WTC11 (cell line): ENCODE measurements around the gene SND1. TPM values are rescaled to one million over a fixed set of nuclear protein-coding genes. Genes with fewer than 3 reads are reported as not detected.

ENCODE experiments used
- ATAC-seq: fragments of 200-7000 bp; cut with Tn5 transposase; 2 replicates; pipeline ENCODE4 v1.10.0; 2021; ENCODE audit warnings: mild to moderate bottlenecking, moderate library complexity
- CTCF ChIA-PET: fragments of 300-600 bp; sonication (Branson Sonifier 250); formaldehyde crosslinking; loops from one replicate; lab custom pipeline; 2021; ENCODE audit warnings: antibody characterized with exemption; lab: Charles Lee
- POLR2A ChIA-PET: fragments of 350-600 bp; sonication (Branson Sonifier 250); formaldehyde crosslinking; loops from one replicate; lab custom pipeline; 2021; ENCODE audit warnings: antibody characterized with exemption; lab: Charles Lee
- DNase-seq: peaks from one replicate; pipeline ENCODE4 v3.0.0; 2021; ENCODE audit warnings: low spot score
- H3K27ac Mint-ChIP-seq: 2 replicates; pipeline ENCODE4 v1.8.0; 2021; ENCODE audit warnings: mixed read lengths
- H3K27me3 Mint-ChIP-seq: 2 replicates; pipeline ENCODE4 v1.8.0; 2021; ENCODE audit warnings: low read depth, mild to moderate bottlenecking, moderate library complexity, mixed read lengths
- H3K36me3 Mint-ChIP-seq: 2 replicates; pipeline ENCODE4 v1.8.0; 2021; ENCODE audit warnings: mixed read lengths
- H3K4me1 Mint-ChIP-seq: 2 replicates; pipeline ENCODE4 v1.8.0; 2022; ENCODE audit warnings: mixed read lengths
- H3K4me3 Mint-ChIP-seq: 2 replicates; pipeline ENCODE4 v1.8.0; 2021; ENCODE audit warnings: mild to moderate bottlenecking, moderate library complexity, mixed read lengths
- H3K9me3 Mint-ChIP-seq: 2 replicates; pipeline ENCODE4 v1.8.0; 2021; ENCODE audit warnings: mixed read lengths
- CBFB ChIP-seq: sonication (generic); formaldehyde crosslinking; IDR thresholded peaks from 2 replicates; pipeline ENCODE4 v1.8.1; 2022; ENCODE audit warnings: mild to moderate bottlenecking, low read depth, missing genetic modification reagents
- CREB1 ChIP-seq: sonication (generic); formaldehyde crosslinking; IDR thresholded peaks from 2 replicates; pipeline ENCODE4 v1.8.0; 2023; ENCODE audit warnings: mild to moderate bottlenecking, missing genetic modification reagents
- FOXJ3 ChIP-seq: sonication (generic); formaldehyde crosslinking; IDR thresholded peaks from 2 replicates; pipeline ENCODE4 v1.9.0; 2021; ENCODE audit warnings: missing genetic modification reagents, mild to moderate bottlenecking, borderline replicate concordance
- KAT7 ChIP-seq: sonication (generic); formaldehyde crosslinking; IDR thresholded peaks from 2 replicates; pipeline ENCODE4 v1.8.1; 2023; ENCODE audit warnings: missing genetic modification reagents, mild to moderate bottlenecking, borderline replicate concordance
- MXD4 ChIP-seq: fragments of 250-450 bp; sonication (Bioruptor Pico); IDR thresholded peaks from 2 replicates; pipeline ENCODE4 v1.8.0; 2021; ENCODE audit warnings: mild to moderate bottlenecking, moderate library complexity, borderline replicate concordance
- NFATC4 ChIP-seq: fragments of 250-450 bp; sonication (Bioruptor Pico); IDR thresholded peaks from 2 replicates; pipeline ENCODE4 v1.9.0; 2021; ENCODE audit warnings: mild to moderate bottlenecking
- PRRX2 ChIP-seq: fragments of 250-450 bp; sonication (Bioruptor Pico); IDR thresholded peaks from 2 replicates; pipeline ENCODE4 v1.8.0; 2021; ENCODE audit warnings: mild to moderate bottlenecking
- SMAD3 ChIP-seq: sonication (generic); formaldehyde crosslinking; IDR thresholded peaks from 2 replicates; pipeline ENCODE4 v1.8.0; 2022; ENCODE audit warnings: missing genetic modification reagents, mild to moderate bottlenecking, borderline replicate concordance
- TCF7 ChIP-seq: sonication (generic); formaldehyde crosslinking; IDR thresholded peaks from 2 replicates; pipeline ENCODE4 v1.8.0; 2022; ENCODE audit warnings: mild to moderate bottlenecking, low read depth, missing genetic modification reagents, moderate library complexity
- TEAD1 ChIP-seq: sonication (generic); formaldehyde crosslinking; IDR thresholded peaks from 2 replicates; pipeline ENCODE4 v1.8.0; 2022; ENCODE audit warnings: mild to moderate bottlenecking, missing genetic modification reagents
- TP53 ChIP-seq: sonication (generic); formaldehyde crosslinking; IDR thresholded peaks from 2 replicates; pipeline ENCODE4 v1.8.1; 2023; ENCODE audit warnings: mild to moderate bottlenecking, missing genetic modification reagents
- ZNF263 ChIP-seq: sonication (generic); formaldehyde crosslinking; IDR thresholded peaks from 2 replicates; pipeline ENCODE4 v1.8.1; 2022; ENCODE audit warnings: low read depth, mild to moderate bottlenecking, moderate library complexity, missing genetic modification reagents
- ZNF396 ChIP-seq: fragments of 250-450 bp; sonication (Bioruptor Pico); IDR thresholded peaks from 2 replicates; pipeline ENCODE4 v1.8.0; 2021; ENCODE audit warnings: mild to moderate bottlenecking, moderate library complexity, borderline replicate concordance
- ZNF671 ChIP-seq: fragments of 250-450 bp; sonication (Bioruptor Pico); IDR thresholded peaks from 2 replicates; pipeline ENCODE4 v1.8.0; 2021; ENCODE audit warnings: mild to moderate bottlenecking
- total RNA-seq: library from RNA; stranded (reverse); gene quantifications from 3 replicates; pipeline ENCODE4 v1.2.3, GENCODE V29; 2021
- TF ChIP-seq, protein P1 (sequence below): sonication (generic); formaldehyde crosslinking; IDR thresholded peaks from 2 replicates; pipeline ENCODE4 v1.8.1; 2022; ENCODE audit warnings: low read depth, missing genetic modification reagents, borderline replicate concordance
- TF ChIP-seq, protein P2 (sequence below): sonication (generic); formaldehyde crosslinking; IDR thresholded peaks from 2 replicates; pipeline ENCODE4 v1.8.1; 2023; ENCODE audit warnings: mild to moderate bottlenecking, missing genetic modification reagents
- TF ChIP-seq, protein P3 (sequence below): sonication (generic); formaldehyde crosslinking; IDR thresholded peaks from 2 replicates; pipeline ENCODE4 v1.8.0; 2022; ENCODE audit warnings: missing genetic modification reagents
- TF ChIP-seq, protein P4 (sequence below): sonication (generic); formaldehyde crosslinking; IDR thresholded peaks from 2 replicates; pipeline ENCODE4 v1.8.0; 2023; ENCODE audit warnings: missing genetic modification reagents, mild to moderate bottlenecking, borderline replicate concordance
- TF ChIP-seq, protein P5 (sequence below): sonication (generic); formaldehyde crosslinking; IDR thresholded peaks from 2 replicates; pipeline ENCODE4 v1.8.0; 2023; ENCODE audit warnings: missing genetic modification reagents
- TF ChIP-seq, protein P6 (sequence below): sonication (generic); formaldehyde crosslinking; IDR thresholded peaks from 2 replicates; pipeline ENCODE4 v1.8.0; 2022; ENCODE audit warnings: mild to moderate bottlenecking, missing genetic modification reagents
- TF ChIP-seq, protein P7 (sequence below): sonication (generic); formaldehyde crosslinking; IDR thresholded peaks from 2 replicates; pipeline ENCODE4 v1.8.0; 2023; ENCODE audit warnings: mild to moderate bottlenecking, missing genetic modification reagents

Gene SND1
- total RNA-seq, 1 experiment from 2014 or later: 261 TPM

DNA sequence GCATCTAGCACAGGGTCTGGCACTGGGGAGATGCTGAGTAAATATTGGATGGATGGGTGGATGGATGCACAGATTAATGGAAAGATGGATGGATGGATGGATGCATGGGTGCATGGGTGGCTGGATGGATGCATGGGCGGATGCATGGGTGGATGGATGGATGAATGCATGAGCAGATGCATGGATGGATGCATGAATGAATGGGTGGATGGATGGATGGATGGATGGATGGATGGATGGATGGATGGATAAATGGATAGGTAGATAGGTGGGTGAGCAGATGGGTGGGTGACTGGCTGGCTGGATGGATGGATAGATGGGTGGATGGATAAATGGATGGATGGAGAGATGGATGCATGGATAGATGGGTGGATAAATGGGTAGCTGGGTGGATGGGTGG is 39.7 kb upstream of the SND1 start:
- POLR2A ChIA-PET: no interaction called here
- no peaks in the 10 kb centered on the region for H3K36me3 Mint-ChIP-seq
- peaks cover 61% of the 10 kb centered on the region for H3K27me3 Mint-ChIP-seq
- peaks cover 23% of the 10 kb centered on the region for H3K9me3 Mint-ChIP-seq
- no peaks in the 10 kb centered on the region for H3K4me1 Mint-ChIP-seq
- CTCF ChIA-PET: no interaction called here
- no peak for DNase-seq
- H3K27ac Mint-ChIP-seq: no peak overlapping the region
- no peak for ATAC-seq
- no peak overlapping the region for H3K4me3 Mint-ChIP-seq
- TF ChIP-seq ZNF263 (CRISPR knock-in tag) (no peak), TEAD1 (CRISPR knock-in tag) (no peak), TCF7 (CRISPR knock-in tag) (no peak), ZNF396 (CRISPR knock-in tag) (no peak)
- TF ChIP-seq, protein P1, sequence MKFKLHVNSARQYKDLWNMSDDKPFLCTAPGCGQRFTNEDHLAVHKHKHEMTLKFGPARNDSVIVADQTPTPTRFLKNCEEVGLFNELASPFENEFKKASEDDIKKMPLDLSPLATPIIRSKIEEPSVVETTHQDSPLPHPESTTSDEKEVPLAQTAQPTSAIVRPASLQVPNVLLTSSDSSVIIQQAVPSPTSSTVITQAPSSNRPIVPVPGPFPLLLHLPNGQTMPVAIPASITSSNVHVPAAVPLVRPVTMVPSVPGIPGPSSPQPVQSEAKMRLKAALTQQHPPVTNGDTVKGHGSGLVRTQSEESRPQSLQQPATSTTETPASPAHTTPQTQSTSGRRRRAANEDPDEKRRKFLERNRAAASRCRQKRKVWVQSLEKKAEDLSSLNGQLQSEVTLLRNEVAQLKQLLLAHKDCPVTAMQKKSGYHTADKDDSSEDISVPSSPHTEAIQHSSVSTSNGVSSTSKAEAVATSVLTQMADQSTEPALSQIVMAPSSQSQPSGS: no peak
- TF ChIP-seq, protein P2, sequence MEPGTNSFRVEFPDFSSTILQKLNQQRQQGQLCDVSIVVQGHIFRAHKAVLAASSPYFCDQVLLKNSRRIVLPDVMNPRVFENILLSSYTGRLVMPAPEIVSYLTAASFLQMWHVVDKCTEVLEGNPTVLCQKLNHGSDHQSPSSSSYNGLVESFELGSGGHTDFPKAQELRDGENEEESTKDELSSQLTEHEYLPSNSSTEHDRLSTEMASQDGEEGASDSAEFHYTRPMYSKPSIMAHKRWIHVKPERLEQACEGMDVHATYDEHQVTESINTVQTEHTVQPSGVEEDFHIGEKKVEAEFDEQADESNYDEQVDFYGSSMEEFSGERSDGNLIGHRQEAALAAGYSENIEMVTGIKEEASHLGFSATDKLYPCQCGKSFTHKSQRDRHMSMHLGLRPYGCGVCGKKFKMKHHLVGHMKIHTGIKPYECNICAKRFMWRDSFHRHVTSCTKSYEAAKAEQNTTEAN: no peak

DNA sequence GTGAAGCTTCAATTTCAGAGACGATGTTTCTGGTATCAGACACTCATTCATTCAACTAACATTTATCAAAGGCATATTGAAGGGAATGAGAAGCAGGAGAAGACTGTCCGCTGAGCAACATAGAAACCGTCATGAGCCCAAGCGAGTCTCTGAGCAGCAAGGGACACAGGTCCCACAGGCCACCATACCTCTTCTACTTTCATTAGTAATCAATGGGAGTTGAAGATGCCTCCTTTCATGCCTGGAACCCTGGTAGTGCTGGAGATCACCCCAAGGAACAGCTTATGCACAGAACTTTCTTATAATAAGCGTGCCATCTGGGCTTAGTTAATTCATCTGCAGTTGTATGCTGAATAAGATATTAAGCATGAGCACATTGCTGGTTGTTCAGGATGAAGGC is 35.3 kb upstream of the SND1 start:
- ATAC-seq: no peak
- ChIA-PET POLR2A (no interaction called here), CTCF (interaction anchor here (2.2 to 4.1 kb wide), 2 partner anchors 12 to 28 kb away, joined by 11 to 27 read pairs; partner anchors contain the start of gene ARF5)
- peaks cover 9% of the 10 kb centered on the region for H3K9me3 Mint-ChIP-seq
- peaks cover 95% of the 10 kb centered on the region for H3K27me3 Mint-ChIP-seq
- H3K4me3 Mint-ChIP-seq: no peak overlapping the region
- H3K27ac Mint-ChIP-seq: no peak overlapping the region
- DNase-seq: no peak
- no peaks in the 10 kb centered on the region for H3K36me3 Mint-ChIP-seq
- H3K4me1 Mint-ChIP-seq: peaks cover 15% of the 10 kb centered on the region
- TF ChIP-seq, protein P3, sequence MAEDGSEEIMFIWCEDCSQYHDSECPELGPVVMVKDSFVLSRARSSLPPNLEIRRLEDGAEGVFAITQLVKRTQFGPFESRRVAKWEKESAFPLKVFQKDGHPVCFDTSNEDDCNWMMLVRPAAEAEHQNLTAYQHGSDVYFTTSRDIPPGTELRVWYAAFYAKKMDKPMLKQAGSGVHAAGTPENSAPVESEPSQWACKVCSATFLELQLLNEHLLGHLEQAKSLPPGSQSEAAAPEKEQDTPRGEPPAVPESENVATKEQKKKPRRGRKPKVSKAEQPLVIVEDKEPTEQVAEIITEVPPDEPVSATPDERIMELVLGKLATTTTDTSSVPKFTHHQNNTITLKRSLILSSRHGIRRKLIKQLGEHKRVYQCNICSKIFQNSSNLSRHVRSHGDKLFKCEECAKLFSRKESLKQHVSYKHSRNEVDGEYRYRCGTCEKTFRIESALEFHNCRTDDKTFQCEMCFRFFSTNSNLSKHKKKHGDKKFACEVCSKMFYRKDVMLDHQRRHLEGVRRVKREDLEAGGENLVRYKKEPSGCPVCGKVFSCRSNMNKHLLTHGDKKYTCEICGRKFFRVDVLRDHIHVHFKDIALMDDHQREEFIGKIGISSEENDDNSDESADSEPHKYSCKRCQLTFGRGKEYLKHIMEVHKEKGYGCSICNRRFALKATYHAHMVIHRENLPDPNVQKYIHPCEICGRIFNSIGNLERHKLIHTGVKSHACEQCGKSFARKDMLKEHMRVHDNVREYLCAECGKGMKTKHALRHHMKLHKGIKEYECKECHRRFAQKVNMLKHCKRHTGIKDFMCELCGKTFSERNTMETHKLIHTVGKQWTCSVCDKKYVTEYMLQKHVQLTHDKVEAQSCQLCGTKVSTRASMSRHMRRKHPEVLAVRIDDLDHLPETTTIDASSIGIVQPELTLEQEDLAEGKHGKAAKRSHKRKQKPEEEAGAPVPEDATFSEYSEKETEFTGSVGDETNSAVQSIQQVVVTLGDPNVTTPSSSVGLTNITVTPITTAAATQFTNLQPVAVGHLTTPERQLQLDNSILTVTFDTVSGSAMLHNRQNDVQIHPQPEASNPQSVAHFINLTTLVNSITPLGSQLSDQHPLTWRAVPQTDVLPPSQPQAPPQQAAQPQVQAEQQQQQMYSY: no peak
- TF ChIP-seq CREB1 (CRISPR knock-in tag) (no peak), PRRX2 (CRISPR knock-in tag) (no peak), MXD4 (no peak), ZNF671 (CRISPR knock-in tag) (no peak), KAT7 (CRISPR knock-in tag) (no peak), NFATC4 (CRISPR knock-in tag) (no peak), FOXJ3 (CRISPR knock-in tag) (no peak), SMAD3 (no peak), TP53 (CRISPR knock-in tag) (no peak), CBFB (no peak)
- TF ChIP-seq, protein P4, sequence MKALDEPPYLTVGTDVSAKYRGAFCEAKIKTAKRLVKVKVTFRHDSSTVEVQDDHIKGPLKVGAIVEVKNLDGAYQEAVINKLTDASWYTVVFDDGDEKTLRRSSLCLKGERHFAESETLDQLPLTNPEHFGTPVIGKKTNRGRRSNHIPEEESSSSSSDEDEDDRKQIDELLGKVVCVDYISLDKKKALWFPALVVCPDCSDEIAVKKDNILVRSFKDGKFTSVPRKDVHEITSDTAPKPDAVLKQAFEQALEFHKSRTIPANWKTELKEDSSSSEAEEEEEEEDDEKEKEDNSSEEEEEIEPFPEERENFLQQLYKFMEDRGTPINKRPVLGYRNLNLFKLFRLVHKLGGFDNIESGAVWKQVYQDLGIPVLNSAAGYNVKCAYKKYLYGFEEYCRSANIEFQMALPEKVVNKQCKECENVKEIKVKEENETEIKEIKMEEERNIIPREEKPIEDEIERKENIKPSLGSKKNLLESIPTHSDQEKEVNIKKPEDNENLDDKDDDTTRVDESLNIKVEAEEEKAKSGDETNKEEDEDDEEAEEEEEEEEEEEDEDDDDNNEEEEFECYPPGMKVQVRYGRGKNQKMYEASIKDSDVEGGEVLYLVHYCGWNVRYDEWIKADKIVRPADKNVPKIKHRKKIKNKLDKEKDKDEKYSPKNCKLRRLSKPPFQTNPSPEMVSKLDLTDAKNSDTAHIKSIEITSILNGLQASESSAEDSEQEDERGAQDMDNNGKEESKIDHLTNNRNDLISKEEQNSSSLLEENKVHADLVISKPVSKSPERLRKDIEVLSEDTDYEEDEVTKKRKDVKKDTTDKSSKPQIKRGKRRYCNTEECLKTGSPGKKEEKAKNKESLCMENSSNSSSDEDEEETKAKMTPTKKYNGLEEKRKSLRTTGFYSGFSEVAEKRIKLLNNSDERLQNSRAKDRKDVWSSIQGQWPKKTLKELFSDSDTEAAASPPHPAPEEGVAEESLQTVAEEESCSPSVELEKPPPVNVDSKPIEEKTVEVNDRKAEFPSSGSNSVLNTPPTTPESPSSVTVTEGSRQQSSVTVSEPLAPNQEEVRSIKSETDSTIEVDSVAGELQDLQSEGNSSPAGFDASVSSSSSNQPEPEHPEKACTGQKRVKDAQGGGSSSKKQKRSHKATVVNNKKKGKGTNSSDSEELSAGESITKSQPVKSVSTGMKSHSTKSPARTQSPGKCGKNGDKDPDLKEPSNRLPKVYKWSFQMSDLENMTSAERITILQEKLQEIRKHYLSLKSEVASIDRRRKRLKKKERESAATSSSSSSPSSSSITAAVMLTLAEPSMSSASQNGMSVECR (CRISPR knock-in tag): no peak
- TF ChIP-seq, protein P5, sequence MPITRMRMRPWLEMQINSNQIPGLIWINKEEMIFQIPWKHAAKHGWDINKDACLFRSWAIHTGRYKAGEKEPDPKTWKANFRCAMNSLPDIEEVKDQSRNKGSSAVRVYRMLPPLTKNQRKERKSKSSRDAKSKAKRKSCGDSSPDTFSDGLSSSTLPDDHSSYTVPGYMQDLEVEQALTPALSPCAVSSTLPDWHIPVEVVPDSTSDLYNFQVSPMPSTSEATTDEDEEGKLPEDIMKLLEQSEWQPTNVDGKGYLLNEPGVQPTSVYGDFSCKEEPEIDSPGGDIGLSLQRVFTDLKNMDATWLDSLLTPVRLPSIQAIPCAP (CRISPR knock-in tag): no peak
- TF ChIP-seq, protein P6, sequence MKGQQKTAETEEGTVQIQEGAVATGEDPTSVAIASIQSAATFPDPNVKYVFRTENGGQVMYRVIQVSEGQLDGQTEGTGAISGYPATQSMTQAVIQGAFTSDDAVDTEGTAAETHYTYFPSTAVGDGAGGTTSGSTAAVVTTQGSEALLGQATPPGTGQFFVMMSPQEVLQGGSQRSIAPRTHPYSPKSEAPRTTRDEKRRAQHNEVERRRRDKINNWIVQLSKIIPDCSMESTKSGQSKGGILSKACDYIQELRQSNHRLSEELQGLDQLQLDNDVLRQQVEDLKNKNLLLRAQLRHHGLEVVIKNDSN (CRISPR knock-in tag): no peak
- TF ChIP-seq, protein P7, sequence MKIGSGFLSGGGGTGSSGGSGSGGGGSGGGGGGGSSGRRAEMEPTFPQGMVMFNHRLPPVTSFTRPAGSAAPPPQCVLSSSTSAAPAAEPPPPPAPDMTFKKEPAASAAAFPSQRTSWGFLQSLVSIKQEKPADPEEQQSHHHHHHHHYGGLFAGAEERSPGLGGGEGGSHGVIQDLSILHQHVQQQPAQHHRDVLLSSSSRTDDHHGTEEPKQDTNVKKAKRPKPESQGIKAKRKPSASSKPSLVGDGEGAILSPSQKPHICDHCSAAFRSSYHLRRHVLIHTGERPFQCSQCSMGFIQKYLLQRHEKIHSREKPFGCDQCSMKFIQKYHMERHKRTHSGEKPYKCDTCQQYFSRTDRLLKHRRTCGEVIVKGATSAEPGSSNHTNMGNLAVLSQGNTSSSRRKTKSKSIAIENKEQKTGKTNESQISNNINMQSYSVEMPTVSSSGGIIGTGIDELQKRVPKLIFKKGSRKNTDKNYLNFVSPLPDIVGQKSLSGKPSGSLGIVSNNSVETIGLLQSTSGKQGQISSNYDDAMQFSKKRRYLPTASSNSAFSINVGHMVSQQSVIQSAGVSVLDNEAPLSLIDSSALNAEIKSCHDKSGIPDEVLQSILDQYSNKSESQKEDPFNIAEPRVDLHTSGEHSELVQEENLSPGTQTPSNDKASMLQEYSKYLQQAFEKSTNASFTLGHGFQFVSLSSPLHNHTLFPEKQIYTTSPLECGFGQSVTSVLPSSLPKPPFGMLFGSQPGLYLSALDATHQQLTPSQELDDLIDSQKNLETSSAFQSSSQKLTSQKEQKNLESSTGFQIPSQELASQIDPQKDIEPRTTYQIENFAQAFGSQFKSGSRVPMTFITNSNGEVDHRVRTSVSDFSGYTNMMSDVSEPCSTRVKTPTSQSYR (CRISPR knock-in tag): no peak
